WI38 (cell line): Measurements from ENCODE around the gene CAMK2D.

Source experiments
- H3K4me3 ChIP-seq: 2 replicates; pipeline ENCODE4 v1.5.1; 2011; ENCODE audit warnings: low read depth, mild to moderate bottlenecking, control low read depth, low read length
- TF ChIP-seq, protein P1 (sequence below): IDR thresholded peaks from 2 replicates; pipeline ENCODE4 v1.5.1; 2012; ENCODE audit warnings: low read depth, mild to moderate bottlenecking, control low read depth, low read length

The CAMK2D gene

GRCh38 chr4:113763029-113763285 lies 1.4 kb upstream of the CAMK2D start:
- H3K4me3 ChIP-seq = peak overlapping the region; percentile 87
- TF ChIP-seq, protein P1, sequence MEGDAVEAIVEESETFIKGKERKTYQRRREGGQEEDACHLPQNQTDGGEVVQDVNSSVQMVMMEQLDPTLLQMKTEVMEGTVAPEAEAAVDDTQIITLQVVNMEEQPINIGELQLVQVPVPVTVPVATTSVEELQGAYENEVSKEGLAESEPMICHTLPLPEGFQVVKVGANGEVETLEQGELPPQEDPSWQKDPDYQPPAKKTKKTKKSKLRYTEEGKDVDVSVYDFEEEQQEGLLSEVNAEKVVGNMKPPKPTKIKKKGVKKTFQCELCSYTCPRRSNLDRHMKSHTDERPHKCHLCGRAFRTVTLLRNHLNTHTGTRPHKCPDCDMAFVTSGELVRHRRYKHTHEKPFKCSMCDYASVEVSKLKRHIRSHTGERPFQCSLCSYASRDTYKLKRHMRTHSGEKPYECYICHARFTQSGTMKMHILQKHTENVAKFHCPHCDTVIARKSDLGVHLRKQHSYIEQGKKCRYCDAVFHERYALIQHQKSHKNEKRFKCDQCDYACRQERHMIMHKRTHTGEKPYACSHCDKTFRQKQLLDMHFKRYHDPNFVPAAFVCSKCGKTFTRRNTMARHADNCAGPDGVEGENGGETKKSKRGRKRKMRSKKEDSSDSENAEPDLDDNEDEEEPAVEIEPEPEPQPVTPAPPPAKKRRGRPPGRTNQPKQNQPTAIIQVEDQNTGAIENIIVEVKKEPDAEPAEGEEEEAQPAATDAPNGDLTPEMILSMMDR = no peak

DNA sequence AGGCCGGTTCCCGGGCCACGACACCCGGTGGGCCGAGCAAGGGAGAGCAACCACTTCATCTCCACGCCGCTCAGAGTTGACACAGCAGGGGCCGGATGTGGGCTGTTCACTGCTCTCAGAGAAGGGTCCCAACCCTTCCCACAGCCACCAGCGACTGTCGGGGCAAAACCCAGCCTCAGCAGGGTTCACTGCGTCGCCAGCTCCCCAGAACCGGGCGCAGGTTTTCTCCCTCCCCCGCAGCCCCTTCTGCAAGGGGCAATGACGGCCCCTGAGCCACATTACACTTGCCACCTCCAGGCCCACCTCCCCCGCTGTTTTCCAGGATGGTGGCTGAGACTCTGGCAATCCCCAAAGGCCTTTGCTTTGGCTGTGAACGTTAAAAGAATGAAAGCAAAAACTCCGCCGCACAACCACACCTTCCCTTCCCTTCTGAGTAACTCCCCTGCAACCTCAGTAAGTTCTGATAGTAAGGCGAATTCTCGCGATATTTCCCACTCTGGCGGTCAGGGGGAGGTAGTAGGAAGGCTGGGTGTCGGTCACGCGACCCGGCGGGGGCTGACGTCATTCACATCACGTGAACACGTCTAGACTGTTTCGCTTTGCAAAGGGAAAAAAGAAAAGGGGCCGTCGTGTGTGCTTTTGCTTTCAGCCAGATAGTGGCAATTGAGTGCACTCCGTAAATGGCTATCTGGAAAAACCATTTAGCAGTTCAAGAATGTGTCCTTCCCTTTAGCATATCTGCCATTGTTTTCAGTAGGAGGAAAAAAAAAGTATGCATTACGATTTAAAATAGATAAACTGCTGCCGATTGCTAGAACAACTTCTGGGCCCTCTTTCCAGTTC lies 869 bp upstream of the CAMK2D start:
- TF ChIP-seq, protein P1 = no peak
- H3K4me3 ChIP-seq = peak overlapping the region; percentile 87

- H3K4me3 ChIP-seq = peak overlapping the region; percentile 87
- TF ChIP-seq, protein P1 = no peak
Observed at GRCh38 chr4:113760795-113761619, 531 bp downstream of the CAMK2D start.

- TF ChIP-seq, protein P1 = no peak
- peak overlapping the region; percentile 87 for H3K4me3 ChIP-seq
Observed at GRCh38 chr4:113760094-113760794, 1.3 kb downstream of the CAMK2D start.

DNA sequence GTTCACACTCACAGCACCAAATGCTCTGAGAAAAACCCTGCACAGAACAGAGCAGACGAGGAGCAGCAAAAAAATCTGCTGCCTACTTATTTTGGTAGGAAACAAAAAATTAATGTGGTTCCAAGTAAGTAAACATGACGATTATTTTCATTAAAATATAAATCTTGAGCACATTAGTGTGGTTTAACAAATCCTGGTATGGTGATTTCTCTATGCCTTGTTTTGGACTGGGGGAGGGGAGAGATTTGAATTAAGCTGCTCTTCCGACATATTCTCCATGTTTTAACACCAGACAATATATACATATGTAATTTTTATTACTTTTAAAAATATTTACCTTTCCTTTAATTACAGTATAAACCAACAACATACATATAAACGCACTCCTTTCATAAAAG lies 1.8 kb downstream of the CAMK2D start:
- H3K4me3 ChIP-seq = peak overlapping the region; percentile 87
- TF ChIP-seq, protein P1 = no peak

DNA sequence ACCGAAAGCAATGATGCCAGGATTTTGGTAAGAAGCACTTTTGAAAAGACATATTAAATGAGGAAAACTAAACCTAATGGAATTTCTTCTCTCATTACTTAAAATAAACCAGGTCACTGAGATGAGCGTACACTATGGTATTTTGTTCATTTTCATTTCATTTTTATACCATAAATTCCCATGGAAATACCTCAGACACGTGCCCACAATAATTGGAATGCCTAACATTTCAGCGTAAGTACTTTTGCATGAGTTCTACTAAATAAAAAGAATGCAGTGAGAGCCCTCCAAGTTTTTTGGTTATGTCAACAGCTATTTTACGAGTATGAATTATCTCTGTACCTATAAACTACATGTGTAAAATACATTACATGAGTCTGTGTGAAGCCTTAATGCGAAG lies 3.2 kb downstream of the CAMK2D start:
- TF ChIP-seq, protein P1 = no peak
- peak overlapping the region; percentile 87 for H3K4me3 ChIP-seq
